HCT116 (cell line): ENCODE data around the gene TAP1. TPM values are rescaled to one million over a fixed set of nuclear protein-coding genes. Genes with fewer than 3 reads are reported as not detected.

Source experiments
- ATAC-seq: fragments of 200-7000 bp; cut with Tn5 transposase; 2 replicates; pipeline ENCODE4 v1.9.1; 2020; ENCODE audit warnings: mild to moderate bottlenecking, moderate library complexity
- BruUV-seq: library from RNA; stranded (reverse); fragments of 400-500 nt; replicated peaks from 2 replicates; lab custom pipeline; 2021; lab: Mats Ljungman, UMichigan
- CTCF ChIA-PET: fragments of 300-600 bp; sonication (Branson Sonifier 250); formaldehyde crosslinking; loops from one replicate; lab custom pipeline; 2021; ENCODE audit warnings: antibody characterized with exemption; lab: Charles Lee
- POLR2A ChIA-PET: fragments of 300-600, 350-600 bp; sonication (Branson Sonifier 250); formaldehyde crosslinking; loops from one replicate; lab custom pipeline; 2021; ENCODE audit warnings: antibody characterized with exemption; lab: Charles Lee
- RAD21 ChIA-PET, 2 experiments: fragments of 300-600 bp; sonication (Branson Sonifier 250); formaldehyde crosslinking; loops; one replicate each; lab custom pipeline; 2023; ENCODE audit warnings: low total read pairs in 2 of 2; ENCODE audit not compliant: uncharacterized antibody in 2 of 2, unreplicated experiment in 2 of 2, low non-redundant PET in 1 of 2; lab: Charles Lee
- DNase-seq: peaks from one replicate; pipeline ENCODE4 v3.0.0-alpha.2; 2010; ENCODE audit warnings: low read depth, low spot score
- H2AFZ ChIP-seq: fragments of 200-600 bp; shearing (Covaris generic), sonication (generic); 2 replicates; pipeline ENCODE4 v1.6.1; 2017; ENCODE audit warnings: low read depth, mixed run types, mixed read lengths, antibody characterized with exemption, low read length; ENCODE audit not compliant: poor library complexity, severe bottlenecking
- H3K27ac ChIP-seq: 2 replicates; pipeline ENCODE4 v1.5.1; 2012; ENCODE audit warnings: low read depth, low read length
- H3K27me3 ChIP-seq: fragments of 200-600 bp; sonication (generic); 2 replicates; pipeline ENCODE4 v1.6.1; 2016; ENCODE audit warnings: mixed run types, low read length, mixed read lengths; ENCODE audit not compliant: insufficient read depth
- H3K36me3 ChIP-seq, 2 experiments: fragments of 200-500 bp in 1 of 2; fragments of 200-600 bp in 1 of 2; sonication (Bioruptor generic) in 1 of 2; sonication (generic) in 1 of 2; 2 replicates each; pipeline versions ENCODE4 v1.5.1 to v1.6.1; 2014 to 2016; ENCODE audit warnings: low read length in 2 of 2, inconsistent platforms in 1 of 2, mixed read lengths in 1 of 2, mixed run types in 1 of 2; ENCODE audit not compliant: insufficient read depth in 2 of 2, control insufficient read depth in 1 of 2
- H3K4me1 ChIP-seq, 2 experiments: fragments of 200-600 bp in 1 of 2; sonication (generic) in 1 of 2; 2 replicates each; pipeline versions ENCODE4 v1.5.1 to v1.6.1; 2012 to 2017; ENCODE audit warnings: low read length in 2 of 2, inconsistent platforms in 1 of 2, mild to moderate bottlenecking in 1 of 2, mixed read lengths in 1 of 2, mixed run types in 1 of 2, moderate library complexity in 1 of 2; ENCODE audit not compliant: insufficient read depth in 2 of 2, control insufficient read depth in 1 of 2
- H3K4me2 ChIP-seq: fragments of 200-600 bp; sonication (generic); 2 replicates; pipeline ENCODE4 v1.6.1; 2017; ENCODE audit warnings: mixed run types, low read length, mixed read lengths
- H3K4me3 ChIP-seq, 2 experiments: fragments of 200-600 bp in 1 of 2; sonication (generic) in 1 of 2; replicated peaks in 1 of 2; 2 replicates each; pipeline ENCODE4 v1.5.1; 2011 to 2016; ENCODE audit warnings: low read length in 2 of 2, control low read depth in 1 of 2, low read depth in 1 of 2, mild to moderate bottlenecking in 1 of 2, mixed read lengths in 1 of 2, mixed run types in 1 of 2
- H3K79me2 ChIP-seq: fragments of 200-600 bp; sonication (generic); 2 replicates; pipeline ENCODE4 v1.6.1; 2017; ENCODE audit warnings: mild to moderate bottlenecking, mixed run types, low read length, moderate library complexity, mixed read lengths; ENCODE audit not compliant: insufficient read depth
- H3K9ac ChIP-seq: fragments of 200-600 bp; sonication (generic); 2 replicates; pipeline ENCODE4 v1.6.1; 2016; ENCODE audit warnings: low read length, mixed read lengths
- H3K9me2 ChIP-seq: fragments of 200-600 bp; sonication (generic), shearing (Covaris generic); 2 replicates; pipeline ENCODE4 v1.6.1; 2017; ENCODE audit warnings: mixed run types, mild to moderate bottlenecking, moderate library complexity; ENCODE audit not compliant: insufficient read depth
- H3K9me3 ChIP-seq, 2 experiments: fragments of 200-500 bp in 1 of 2; fragments of 200-600 bp in 1 of 2; sonication (Bioruptor generic) in 1 of 2; sonication (generic) in 1 of 2; 2 replicates each; pipeline ENCODE4 v1.6.1; 2014 to 2017; ENCODE audit warnings: low read length in 2 of 2, mixed read lengths in 2 of 2, inconsistent platforms in 1 of 2, low read depth in 1 of 2, mild to moderate bottlenecking in 1 of 2, mixed run types in 1 of 2, moderate library complexity in 1 of 2; ENCODE audit not compliant: control insufficient read depth in 1 of 2, insufficient read depth in 1 of 2
- H4K20me1 ChIP-seq: fragments of 200-600 bp; sonication (generic), shearing (Covaris generic); 2 replicates; pipeline ENCODE4 v1.6.1; 2017; ENCODE audit warnings: mixed run types, mild to moderate bottlenecking, moderate library complexity; ENCODE audit not compliant: insufficient read depth
- CBX3 ChIP-seq: IDR thresholded peaks from 2 replicates; pipeline ENCODE4 v1.6.1; 2012; ENCODE audit warnings: low read depth
- CEBPB ChIP-seq: IDR thresholded peaks from 2 replicates; pipeline ENCODE4 v1.6.1; 2012; ENCODE audit warnings: low read depth
- ELF1 ChIP-seq: IDR thresholded peaks from 2 replicates; pipeline ENCODE4 v1.6.1; 2012; ENCODE audit warnings: low read depth, borderline replicate concordance
- FOSL1 ChIP-seq: IDR thresholded peaks from 2 replicates; pipeline ENCODE4 v1.6.1; 2012; ENCODE audit warnings: low read depth
- JUND ChIP-seq: IDR thresholded peaks from 2 replicates; pipeline ENCODE4 v1.6.1; 2012
- POLR2A ChIP-seq: IDR thresholded peaks from 2 replicates; pipeline ENCODE4 v1.7.0; 2011; ENCODE audit warnings: borderline replicate concordance; ENCODE audit not compliant: insufficient read depth, insufficient read length; ENCODE audit errors: extremely low read depth
- POLR2AphosphoS5 ChIP-seq: IDR thresholded peaks from 2 replicates; pipeline ENCODE4 v1.6.1; 2011; ENCODE audit warnings: mild to moderate bottlenecking, low read depth, low read length, moderate library complexity
- SP1 ChIP-seq: IDR thresholded peaks from 2 replicates; pipeline ENCODE4 v1.6.1; 2012; ENCODE audit warnings: low read depth
- ZNF274 ChIP-seq: fragments of 200-500 bp; sonication (Bioruptor generic); IDR thresholded peaks from 2 replicates; pipeline ENCODE4 v1.6.1; 2014; ENCODE audit warnings: mild to moderate bottlenecking, low read depth, low read length, inconsistent platforms
- intact Hi-C: fragments of 100-400 bp; cut with micrococcal nuclease; formaldehyde crosslinking; loops from 2 replicates; pipeline ENCODE4 v1.10.0; 2022
- total RNA-seq: library from RNA; stranded (reverse); gene quantifications from one replicate; pipeline ENCODE4 v1.2.1, GENCODE V29; 2021; ENCODE audit not compliant: unreplicated experiment
- TF ChIP-seq, protein P1 (sequence below): IDR thresholded peaks from 2 replicates; pipeline ENCODE4 v1.6.1; 2012
- TF ChIP-seq, protein P2 (sequence below): IDR thresholded peaks from 2 replicates; pipeline ENCODE4 v1.6.1; 2012; ENCODE audit warnings: low read depth
- TF ChIP-seq, protein P3 (sequence below), 3 experiments: fragments of 200-600 bp in 1 of 3; sonication (generic) in 1 of 3; IDR thresholded peaks in 2 of 3; conservative IDR thresholded peaks in 1 of 3; 2 replicates each; pipeline ENCODE4 v1.5.1; 2012 to 2017; ENCODE audit warnings: low read depth in 2 of 3, low read length in 2 of 3, antibody characterized with exemption in 1 of 3, borderline replicate concordance in 1 of 3, control low read depth in 1 of 3, mild to moderate bottlenecking in 1 of 3, mixed read lengths in 1 of 3, mixed run types in 1 of 3, moderate library complexity in 1 of 3; ENCODE audit not compliant: insufficient read depth in 1 of 3

The TAP1 gene
- total RNA-seq, 1 experiment from 2014 or later = 32.2 TPM

GRCh38 chr6:32836873-32837272 is 16.6 kb downstream of the TAP1 start:
- Histone ChIP-seq H3K27me3 (no peaks in the 10 kb centered on the region), H3K4me2 (peak overlapping the region; percentile 98)
- no peak for TF ChIP-seq POLR2AphosphoS5
- no peak for TF ChIP-seq POLR2A
- TF ChIP-seq CBX3 = no peak
- no peak for TF ChIP-seq JUND
- no peak for TF ChIP-seq ZNF274
- TF ChIP-seq CEBPB = no peak
- TF ChIP-seq, protein P1, sequence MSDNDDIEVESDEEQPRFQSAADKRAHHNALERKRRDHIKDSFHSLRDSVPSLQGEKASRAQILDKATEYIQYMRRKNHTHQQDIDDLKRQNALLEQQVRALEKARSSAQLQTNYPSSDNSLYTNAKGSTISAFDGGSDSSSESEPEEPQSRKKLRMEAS = no peak
- no peak for TF ChIP-seq SP1
- TF ChIP-seq ELF1 = no peak
- TF ChIP-seq, protein P2, sequence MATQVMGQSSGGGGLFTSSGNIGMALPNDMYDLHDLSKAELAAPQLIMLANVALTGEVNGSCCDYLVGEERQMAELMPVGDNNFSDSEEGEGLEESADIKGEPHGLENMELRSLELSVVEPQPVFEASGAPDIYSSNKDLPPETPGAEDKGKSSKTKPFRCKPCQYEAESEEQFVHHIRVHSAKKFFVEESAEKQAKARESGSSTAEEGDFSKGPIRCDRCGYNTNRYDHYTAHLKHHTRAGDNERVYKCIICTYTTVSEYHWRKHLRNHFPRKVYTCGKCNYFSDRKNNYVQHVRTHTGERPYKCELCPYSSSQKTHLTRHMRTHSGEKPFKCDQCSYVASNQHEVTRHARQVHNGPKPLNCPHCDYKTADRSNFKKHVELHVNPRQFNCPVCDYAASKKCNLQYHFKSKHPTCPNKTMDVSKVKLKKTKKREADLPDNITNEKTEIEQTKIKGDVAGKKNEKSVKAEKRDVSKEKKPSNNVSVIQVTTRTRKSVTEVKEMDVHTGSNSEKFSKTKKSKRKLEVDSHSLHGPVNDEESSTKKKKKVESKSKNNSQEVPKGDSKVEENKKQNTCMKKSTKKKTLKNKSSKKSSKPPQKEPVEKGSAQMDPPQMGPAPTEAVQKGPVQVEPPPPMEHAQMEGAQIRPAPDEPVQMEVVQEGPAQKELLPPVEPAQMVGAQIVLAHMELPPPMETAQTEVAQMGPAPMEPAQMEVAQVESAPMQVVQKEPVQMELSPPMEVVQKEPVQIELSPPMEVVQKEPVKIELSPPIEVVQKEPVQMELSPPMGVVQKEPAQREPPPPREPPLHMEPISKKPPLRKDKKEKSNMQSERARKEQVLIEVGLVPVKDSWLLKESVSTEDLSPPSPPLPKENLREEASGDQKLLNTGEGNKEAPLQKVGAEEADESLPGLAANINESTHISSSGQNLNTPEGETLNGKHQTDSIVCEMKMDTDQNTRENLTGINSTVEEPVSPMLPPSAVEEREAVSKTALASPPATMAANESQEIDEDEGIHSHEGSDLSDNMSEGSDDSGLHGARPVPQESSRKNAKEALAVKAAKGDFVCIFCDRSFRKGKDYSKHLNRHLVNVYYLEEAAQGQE = no peak
- TF ChIP-seq, protein P3, sequence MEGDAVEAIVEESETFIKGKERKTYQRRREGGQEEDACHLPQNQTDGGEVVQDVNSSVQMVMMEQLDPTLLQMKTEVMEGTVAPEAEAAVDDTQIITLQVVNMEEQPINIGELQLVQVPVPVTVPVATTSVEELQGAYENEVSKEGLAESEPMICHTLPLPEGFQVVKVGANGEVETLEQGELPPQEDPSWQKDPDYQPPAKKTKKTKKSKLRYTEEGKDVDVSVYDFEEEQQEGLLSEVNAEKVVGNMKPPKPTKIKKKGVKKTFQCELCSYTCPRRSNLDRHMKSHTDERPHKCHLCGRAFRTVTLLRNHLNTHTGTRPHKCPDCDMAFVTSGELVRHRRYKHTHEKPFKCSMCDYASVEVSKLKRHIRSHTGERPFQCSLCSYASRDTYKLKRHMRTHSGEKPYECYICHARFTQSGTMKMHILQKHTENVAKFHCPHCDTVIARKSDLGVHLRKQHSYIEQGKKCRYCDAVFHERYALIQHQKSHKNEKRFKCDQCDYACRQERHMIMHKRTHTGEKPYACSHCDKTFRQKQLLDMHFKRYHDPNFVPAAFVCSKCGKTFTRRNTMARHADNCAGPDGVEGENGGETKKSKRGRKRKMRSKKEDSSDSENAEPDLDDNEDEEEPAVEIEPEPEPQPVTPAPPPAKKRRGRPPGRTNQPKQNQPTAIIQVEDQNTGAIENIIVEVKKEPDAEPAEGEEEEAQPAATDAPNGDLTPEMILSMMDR (IDR thresholded peaks at IDR 0.05 in 2 of 3, conservative IDR thresholded peaks at IDR 0.05 in 1 of 3; ENCODE audit: borderline replicate concordance in 1 of 3, insufficient read depth in 1 of 3, low read depth in 2 of 3, low read length in 2 of 3) = no peak
- no peak for TF ChIP-seq FOSL1
- TF ChIP-seq, all 23 proteins: peak for 0
- ATAC-seq (no peak), DNase-seq (no peak)
- RAD21 ChIA-PET = interaction anchor here in 1 of 2 experiments (2.5 kb wide), 1 partner anchor 31 kb away, joined by 36 read pairs; no protein-coding TSS in a partner anchor
- POLR2A ChIA-PET = interaction anchor here (3.0 kb wide), 1 partner anchor 9 kb away, joined by 10 read pairs; no protein-coding TSS in a partner anchor
- CTCF ChIA-PET = interaction anchor here (3.5 kb wide), 3 partner anchors 19 to 33 kb away, joined by 55 to 189 read pairs (median 80); partner anchors contain the start of genes PSMB9 and TAP1
- H3K4me3 ChIP-seq = peak overlapping the region in 1 of 2 experiments; percentile 84; a peak in 2 of 4 replicates
- H3K9ac ChIP-seq = no peak overlapping the region
- no peaks in the 10 kb centered on the region for H4K20me1 ChIP-seq
- peaks cover 0 to 30% of the 10 kb centered on the region in 2 experiments; a peak in 2 of 4 replicates for H3K36me3 ChIP-seq
- no peak overlapping the region for H2AFZ ChIP-seq
- H3K9me3 ChIP-seq = no peaks in the 10 kb centered on the region
- peaks cover 6 to 20% of the 10 kb centered on the region in 2 experiments; a peak in 3 of 4 replicates for H3K4me1 ChIP-seq
- H3K9me2 ChIP-seq = no peaks in the 10 kb centered on the region
- intact Hi-C loops = loop anchor here (5.0 kb wide), 1 partner anchor 110 kb away; no protein-coding TSS in a partner anchor
- H3K27ac ChIP-seq = no peak overlapping the region
- H3K79me2 ChIP-seq = peaks cover 9% of the 10 kb centered on the region; the same call in 1 of the 2 replicates
- BruUV-seq = no TSS peak
